Measurements from ENCODE around the gene KCNMB4.

DNA sequence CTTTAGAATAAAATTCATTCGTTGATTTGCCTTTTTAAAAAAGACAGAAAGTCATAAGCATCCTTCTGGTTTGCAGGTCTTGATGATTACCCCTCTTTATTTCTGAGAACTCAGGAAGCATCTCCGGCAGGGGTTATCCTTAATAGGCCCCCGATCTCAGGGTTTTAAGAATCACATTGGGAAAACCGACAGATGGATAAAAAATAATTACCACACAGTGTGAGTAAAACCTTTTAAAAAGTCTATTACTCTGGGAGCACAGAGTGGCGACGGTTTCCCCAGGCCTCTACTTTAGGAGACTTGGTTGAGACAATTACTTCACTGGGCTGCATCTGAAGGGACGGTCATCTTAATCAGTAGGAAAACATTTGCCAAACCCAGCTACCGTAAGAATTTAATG is 56.5 kb downstream of the KCNMB4 start:
- TF ChIP-seq, protein P1, sequence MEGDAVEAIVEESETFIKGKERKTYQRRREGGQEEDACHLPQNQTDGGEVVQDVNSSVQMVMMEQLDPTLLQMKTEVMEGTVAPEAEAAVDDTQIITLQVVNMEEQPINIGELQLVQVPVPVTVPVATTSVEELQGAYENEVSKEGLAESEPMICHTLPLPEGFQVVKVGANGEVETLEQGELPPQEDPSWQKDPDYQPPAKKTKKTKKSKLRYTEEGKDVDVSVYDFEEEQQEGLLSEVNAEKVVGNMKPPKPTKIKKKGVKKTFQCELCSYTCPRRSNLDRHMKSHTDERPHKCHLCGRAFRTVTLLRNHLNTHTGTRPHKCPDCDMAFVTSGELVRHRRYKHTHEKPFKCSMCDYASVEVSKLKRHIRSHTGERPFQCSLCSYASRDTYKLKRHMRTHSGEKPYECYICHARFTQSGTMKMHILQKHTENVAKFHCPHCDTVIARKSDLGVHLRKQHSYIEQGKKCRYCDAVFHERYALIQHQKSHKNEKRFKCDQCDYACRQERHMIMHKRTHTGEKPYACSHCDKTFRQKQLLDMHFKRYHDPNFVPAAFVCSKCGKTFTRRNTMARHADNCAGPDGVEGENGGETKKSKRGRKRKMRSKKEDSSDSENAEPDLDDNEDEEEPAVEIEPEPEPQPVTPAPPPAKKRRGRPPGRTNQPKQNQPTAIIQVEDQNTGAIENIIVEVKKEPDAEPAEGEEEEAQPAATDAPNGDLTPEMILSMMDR (conservative IDR thresholded peaks at IDR 0.05; ENCODE audit: low read length): no peak
- TF ChIP-seq EZH2phosphoT487 (IDR thresholded peaks at IDR 0.05; ENCODE audit: borderline replicate concordance, low read depth, low read length): no peak
